ENCODE results near the gene CASR. TPM values are rescaled to one million over a fixed set of nuclear protein-coding genes. Genes with fewer than 3 reads are reported as not detected.

The CASR gene
- total and polyA plus RNA-seq, 2 donors from 2014 or later, result 14.8 to 72.8 TPM

- Histone ChIP-seq H3K9ac (ENCODE audit: low read length in 3 of 3) (no peak overlapping the region), H3K4me1 (ENCODE audit: control insufficient read depth in 2 of 3, insufficient read depth in 2 of 3, low read depth in 1 of 3, low read length in 3 of 3) (no peaks in the 10 kb centered on the region), H3K9me3 (ENCODE audit: control insufficient read depth in 2 of 3, insufficient read depth in 1 of 3, low read length in 3 of 3) (no peaks in the 10 kb centered on the region), H3K4me3 (ENCODE audit: low read length in 3 of 3) (no peak overlapping the region), H3K27me3 (ENCODE audit: control insufficient read depth, insufficient read depth, low read length) (no peaks in the 10 kb centered on the region), H3K36me3 (ENCODE audit: control insufficient read depth in 2 of 3, insufficient read depth in 3 of 3, low read length in 3 of 3) (no peaks in the 10 kb centered on the region), H3K27ac (ENCODE audit: low read depth in 2 of 2, low read length in 2 of 2) (no peak overlapping the region)
- intact Hi-C loops (cut with DNase I), result no loop called here
- no peak for TF ChIP-seq CTCF (IDR thresholded peaks at IDR 0.05; ENCODE audit: borderline replicate concordance, extremely low read depth, insufficient read depth)
- no peak for DNase-seq
- FAIRE-seq, result no peak
These were observed 55.6 kb downstream of the CASR start for GRCh38 chr3:122239112-122239511.

GRCh38 chr3:122245513-122246174, 62.2 kb downstream of the CASR start:
- H3K9me3 ChIP-seq (ENCODE audit: control insufficient read depth in 2 of 3, insufficient read depth in 1 of 3, low read length in 3 of 3), result no peaks in the 10 kb centered on the region
- H3K9ac ChIP-seq (ENCODE audit: low read length in 3 of 3), result no peak overlapping the region
- peak in 1 of 5 donors; percentile 16 for DNase-seq
- TF ChIP-seq CTCF (IDR thresholded peaks at IDR 0.05; ENCODE audit: borderline replicate concordance, extremely low read depth, insufficient read depth), result no peak
- H3K27me3 ChIP-seq (ENCODE audit: control insufficient read depth, insufficient read depth, low read length), result no peaks in the 10 kb centered on the region
- H3K27ac ChIP-seq (ENCODE audit: low read depth in 2 of 2, low read length in 2 of 2), result no peak overlapping the region
- H3K4me1 ChIP-seq (ENCODE audit: control insufficient read depth in 2 of 3, insufficient read depth in 2 of 3, low read depth in 1 of 3, low read length in 3 of 3), result peaks cover 3 to 18% (median 3%) of the 10 kb centered on the region in 3 donors
- H3K36me3 ChIP-seq (ENCODE audit: control insufficient read depth in 2 of 3, insufficient read depth in 3 of 3, low read length in 3 of 3), result no peaks in the 10 kb centered on the region
- peak overlapping the region in 2 of 3 donors; percentile 19 to 22 for H3K4me3 ChIP-seq (ENCODE audit: low read length in 3 of 3)
- FAIRE-seq, result no peak
- intact Hi-C loops (cut with DNase I), result no loop called here

GRCh38 chr3:122246199-122246598, 62.7 kb downstream of the CASR start:
- H3K9me3 ChIP-seq (ENCODE audit: control insufficient read depth in 2 of 3, insufficient read depth in 1 of 3, low read length in 3 of 3), result no peaks in the 10 kb centered on the region
- no peak overlapping the region for H3K27ac ChIP-seq (ENCODE audit: low read depth in 2 of 2, low read length in 2 of 2)
- no peak for TF ChIP-seq CTCF (IDR thresholded peaks at IDR 0.05; ENCODE audit: borderline replicate concordance, extremely low read depth, insufficient read depth)
- H3K36me3 ChIP-seq (ENCODE audit: control insufficient read depth in 2 of 3, insufficient read depth in 3 of 3, low read length in 3 of 3), result no peaks in the 10 kb centered on the region
- H3K4me1 ChIP-seq (ENCODE audit: control insufficient read depth in 2 of 3, insufficient read depth in 2 of 3, low read depth in 1 of 3, low read length in 3 of 3), result peaks cover 3 to 22% (median 8%) of the 10 kb centered on the region in 3 donors
- FAIRE-seq, result no peak
- H3K27me3 ChIP-seq (ENCODE audit: control insufficient read depth, insufficient read depth, low read length), result no peaks in the 10 kb centered on the region
- peak in 2 of 5 donors; percentile 21 to 72 for DNase-seq
- intact Hi-C loops (cut with DNase I), result no loop called here
- H3K4me3 ChIP-seq (ENCODE audit: low read length in 3 of 3), result peak overlapping the region in 2 of 3 donors; percentile 19 to 22
- H3K9ac ChIP-seq (ENCODE audit: low read length in 3 of 3), result no peak overlapping the region
